ENCODE measurements around the gene LAYN.

- TF ChIP-seq EZH2phosphoT487 (IDR thresholded peaks at IDR 0.05; ENCODE audit: insufficient read depth, low read depth) (no peak), EZH2 (IDR thresholded peaks at IDR 0.05; ENCODE audit: insufficient read depth, poor library complexity, severe bottlenecking) (no peak)
Observed at GRCh38 chr11:111591187-111591960, 50.9 kb downstream of the LAYN start.
